HEK293 (cell line): ENCODE results near the gene NUP62.

Experiments
- CTCF ChIA-PET: fragments of 350-600 bp; formaldehyde crosslinking; extraction: SDS; loops from one replicate; lab custom pipeline; 2021; ENCODE audit warnings: antibody characterized with exemption; lab: Yijun Ruan, JAX
- POLR2A ChIA-PET: fragments of 300-600 bp; formaldehyde crosslinking; extraction: SDS; loops from one replicate; lab custom pipeline; 2020; ENCODE audit warnings: antibody characterized with exemption, inconsistent platforms; lab: Yijun Ruan, JAX
- H3K27ac ChIP-seq: fragments of 200-500 bp; sonication (Bioruptor generic); 2 replicates; pipeline ENCODE4 v1.5.1; 2014; ENCODE audit warnings: low read depth, low read length, control low read depth, inconsistent platforms; ENCODE audit errors: extremely low read depth
- H3K36me3 ChIP-seq, 2 experiments: fragments of 200-500 bp in 1 of 2; sonication (Bioruptor generic) in 1 of 2; 1 replicate in 1 of 2; 2 replicates in 1 of 2; pipeline ENCODE4 v1.5.1; 2014 to 2017; ENCODE audit warnings: inconsistent platforms in 2 of 2, low read length in 2 of 2; ENCODE audit not compliant: control insufficient read depth in 2 of 2, insufficient read depth in 1 of 2
- H3K4me1 ChIP-seq: fragments of 200-500 bp; sonication (Bioruptor generic); 2 replicates; pipeline ENCODE4 v1.5.1; 2014; ENCODE audit warnings: mild to moderate bottlenecking, low read length, inconsistent platforms; ENCODE audit not compliant: control insufficient read depth, insufficient read depth
- H3K4me3 ChIP-seq: 2 replicates; pipeline ENCODE4 v1.5.1; 2011; ENCODE audit warnings: low read depth, mild to moderate bottlenecking, control low read depth, low read length, moderate library complexity
- H3K9me3 ChIP-seq: fragments of 200-500 bp; sonication (Bioruptor generic); 2 replicates; pipeline ENCODE4 v1.5.1; 2014; ENCODE audit warnings: low read depth, low read length, inconsistent platforms; ENCODE audit not compliant: control insufficient read depth, insufficient read depth
- IKZF3 ChIP-seq: fragments of 450-650 bp; IDR thresholded peaks from 2 replicates; pipeline ENCODE4 v1.5.0; 2018; ENCODE audit warnings: missing biosample characterization, mild to moderate bottlenecking, missing genetic modification characterization, moderate library complexity
- KLF1 ChIP-seq: fragments of 450-650 bp; formaldehyde crosslinking; IDR thresholded peaks from 2 replicates; pipeline ENCODE4 v1.5.1; 2016; ENCODE audit warnings: missing biosample characterization, missing genetic modification characterization
- PRDM10 ChIP-seq: fragments of 450-650 bp; formaldehyde crosslinking; IDR thresholded peaks from 2 replicates; pipeline ENCODE4 v1.5.1; 2016; ENCODE audit warnings: missing biosample characterization, missing genetic modification characterization
- REST ChIP-seq: fragments of 450-650 bp; formaldehyde crosslinking; IDR thresholded peaks from 2 replicates; pipeline ENCODE4 v1.5.1; 2016; ENCODE audit warnings: missing biosample characterization, missing genetic modification characterization
- WT1 ChIP-seq: fragments of 450-650 bp; formaldehyde crosslinking; IDR thresholded peaks from 2 replicates; pipeline ENCODE4 v1.5.1; 2016; ENCODE audit warnings: missing biosample characterization, missing genetic modification characterization
- ZBTB10 ChIP-seq: fragments of 450-650 bp; formaldehyde crosslinking; IDR thresholded peaks from 2 replicates; pipeline ENCODE4 v1.5.1; 2016; ENCODE audit warnings: missing biosample characterization, missing genetic modification characterization
- ZBTB17 ChIP-seq: fragments of 450-650 bp; formaldehyde crosslinking; IDR thresholded peaks from 2 replicates; pipeline ENCODE4 v1.5.1; 2016; ENCODE audit warnings: missing biosample characterization, missing genetic modification characterization
- ZBTB48 ChIP-seq: fragments of 450-650 bp; formaldehyde crosslinking; IDR thresholded peaks from 2 replicates; pipeline ENCODE4 v1.5.1; 2016; ENCODE audit warnings: missing biosample characterization, missing genetic modification characterization
- ZFHX2 ChIP-seq: fragments of 450-650 bp; formaldehyde crosslinking; conservative IDR thresholded peaks from 2 replicates; pipeline ENCODE4 v1.5.1; 2016; ENCODE audit warnings: missing biosample characterization, missing genetic modification characterization
- ZNF202 ChIP-seq: fragments of 450-650 bp; formaldehyde crosslinking; IDR thresholded peaks from 2 replicates; pipeline ENCODE4 v1.5.1; 2016; ENCODE audit warnings: missing biosample characterization, missing genetic modification characterization, borderline replicate concordance
- ZNF292 ChIP-seq: fragments of 450-650 bp; formaldehyde crosslinking; IDR thresholded peaks from 2 replicates; pipeline ENCODE4 v1.5.1; 2016; ENCODE audit warnings: low read depth, missing biosample characterization, missing genetic modification characterization, borderline replicate concordance
- ZNF341 ChIP-seq: fragments of 450-650 bp; formaldehyde crosslinking; IDR thresholded peaks from 2 replicates; pipeline ENCODE4; 2016; ENCODE audit warnings: low read depth, missing biosample characterization, missing genetic modification characterization
- ZNF48 ChIP-seq: fragments of 450-650 bp; formaldehyde crosslinking; IDR thresholded peaks from 2 replicates; pipeline ENCODE4 v1.5.1; 2016; ENCODE audit warnings: missing biosample characterization, missing genetic modification characterization
- ZNF513 ChIP-seq: fragments of 450-650 bp; IDR thresholded peaks from 2 replicates; pipeline ENCODE4 v1.5.1; 2018; ENCODE audit warnings: missing biosample characterization, missing genetic modification characterization
- ZNF518A ChIP-seq: fragments of 450-650 bp; formaldehyde crosslinking; conservative IDR thresholded peaks from 2 replicates; pipeline ENCODE4 v1.5.1; 2016; ENCODE audit warnings: low read depth, missing biosample characterization, missing genetic modification characterization
- ZNF561 ChIP-seq: fragments of 450-650 bp; IDR thresholded peaks from 2 replicates; pipeline ENCODE4 v1.5.1; 2018; ENCODE audit warnings: missing biosample characterization, missing genetic modification characterization, borderline replicate concordance
- ZNF580 ChIP-seq: fragments of 450-650 bp; formaldehyde crosslinking; IDR thresholded peaks from 2 replicates; pipeline ENCODE4 v1.5.1; 2016; ENCODE audit warnings: missing biosample characterization, missing genetic modification characterization
- ZNF645 ChIP-seq: fragments of 450-650 bp; formaldehyde crosslinking; IDR thresholded peaks from 2 replicates; pipeline ENCODE4; 2016; ENCODE audit warnings: missing biosample characterization, missing genetic modification characterization
- ZNF791 ChIP-seq: fragments of 450-650 bp; formaldehyde crosslinking; IDR thresholded peaks from 2 replicates; pipeline ENCODE4 v1.5.1; 2016; ENCODE audit warnings: missing biosample characterization, missing genetic modification characterization

The NUP62 gene

GRCh38 chr19:49978324-49978723 lies 49.0 kb upstream of the NUP62 start (continued):
- no peak for TF ChIP-seq ZNF518A (tag by site-specific recombination)
- no peak for TF ChIP-seq ZNF561 (tag by site-specific recombination)
- no peak for TF ChIP-seq ZNF645 (tag by site-specific recombination)
- no peak for TF ChIP-seq ZNF48 (tag by site-specific recombination)
- TF ChIP-seq ZNF292 (tag by site-specific recombination) = no peak
- TF ChIP-seq PRDM10 (tag by site-specific recombination) = no peak
- TF ChIP-seq ZBTB48 (tag by site-specific recombination) = no peak
- TF ChIP-seq ZNF580 (tag by site-specific recombination) = no peak
- no peak for TF ChIP-seq ZNF202 (tag by site-specific recombination)
- TF ChIP-seq IKZF3 (tag by site-specific recombination) = no peak
- TF ChIP-seq ZFHX2 = no peak
- no peak for TF ChIP-seq KLF1 (tag by site-specific recombination)
- TF ChIP-seq ZBTB10 (tag by site-specific recombination) = no peak

- ChIA-PET CTCF (interaction anchor here (1.0 to 2.8 kb wide), 2 partner anchors 9 to 40 kb away, joined by 3 to 18 read pairs; no protein-coding TSS in a partner anchor), POLR2A (no interaction called here)
- Histone ChIP-seq H3K36me3 (peaks cover 0 to 24% of the 10 kb centered on the region in 2 experiments; a peak in 2 of 3 replicates), H3K27ac (no peak overlapping the region), H3K4me1 (no peaks in the 10 kb centered on the region), H3K4me3 (no peak overlapping the region), H3K9me3 (no peaks in the 10 kb centered on the region)
- TF ChIP-seq ZNF513 (tag by site-specific recombination) = no peak
- TF ChIP-seq ZNF791 (tag by site-specific recombination) = no peak
- no peak for TF ChIP-seq REST (tag by site-specific recombination)
- TF ChIP-seq ZBTB17 (tag by site-specific recombination) = no peak
- no peak for TF ChIP-seq ZNF341 (tag by site-specific recombination)
- TF ChIP-seq WT1 (tag by site-specific recombination) = no peak
Measured at GRCh38 chr19:49977881-49978280, 48.6 kb upstream of the NUP62 start.
